CD4-positive, CD25-positive, alpha-beta regulatory T cell (primary cell): Measurements from ENCODE around the gene PLA1A. TPM values are rescaled to one million over a fixed set of nuclear protein-coding genes. Genes with fewer than 3 reads are reported as not detected.

Source experiments
- polyA plus RNA-seq, 4 donors: library from polyadenylated mRNA; unstranded; fragments of 300-500 nt; fragmentation: Illumina TruSeq; gene quantifications; one replicate each; pipeline ENCODE4 v1.2.3, GENCODE V29; 2021
- total RNA-seq: library from RNA; stranded (reverse); gene quantifications from one replicate; pipeline ENCODE4 v1.2.3, GENCODE V29; 2022

PLA1A gene
- total and polyA plus RNA-seq, 5 donors from 2014 or later = 0.18 TPM; not detected in 4

Other genes starting within 250 kb of the PLA1A start
- gene TMEM39A, start 134.3 kb upstream of the PLA1A start, total RNA-seq = 49.7 TPM
- 10 to 100 TPM in 3 of 4 donors, 1 to 10 TPM in 1; 8.5 to 18.0 (median 11.6) TPM for gene TMEM39A, start 134.3 kb upstream of the PLA1A start, polyA plus RNA-seq
- gene POGLUT1, start 128.9 kb upstream of the PLA1A start, total RNA-seq = 31.4 TPM
- 10 to 100 TPM; 31.9 to 43.2 (median 36.5) TPM for gene POGLUT1, start 128.9 kb upstream of the PLA1A start, polyA plus RNA-seq
- 42.1 TPM for gene TIMMDC1, start 99.3 kb upstream of the PLA1A start, total RNA-seq
- 10 to 100 TPM; 65.1 to 88.8 (median 70.4) TPM for gene TIMMDC1, start 99.3 kb upstream of the PLA1A start, polyA plus RNA-seq
- gene CD80, start 38.3 kb upstream of the PLA1A start, total RNA-seq = 24.2 TPM
- 1 to 10 TPM in 3 of 4 donors, under 1 TPM in 1; 0.87 to 2.8 (median 1.9) TPM for gene CD80, start 38.3 kb upstream of the PLA1A start, polyA plus RNA-seq
- 6.6 TPM for gene ADPRH, start 18.4 kb upstream of the PLA1A start, total RNA-seq
- gene ADPRH, start 18.4 kb upstream of the PLA1A start, polyA plus RNA-seq = 10 to 100 TPM in 3 of 4 donors, 1 to 10 TPM in 1; 6.2 to 17.2 (median 14.6) TPM
- gene POPDC2, start 62.7 kb downstream of the PLA1A start, total RNA-seq = 5.5 TPM
- 1 to 10 TPM; 1.9 to 3.2 (median 2.4) TPM for gene POPDC2, start 62.7 kb downstream of the PLA1A start, polyA plus RNA-seq
- gene COX17, start 79.5 kb downstream of the PLA1A start, total RNA-seq = 34.1 TPM
- 100 to 1,000 TPM in 2 of 4 donors, 10 to 100 TPM in 2; 82.1 to 124 (median 97.2) TPM for gene COX17, start 79.5 kb downstream of the PLA1A start, polyA plus RNA-seq
- 0.44 TPM for gene CFAP91, start 105.1 kb downstream of the PLA1A start, total RNA-seq
- under 1 TPM in 1 of 4 donors, not detected in 3; 0.59 TPM for gene CFAP91, start 105.1 kb downstream of the PLA1A start, polyA plus RNA-seq
- 0.20 TPM for gene NR1I2, start 184.2 kb downstream of the PLA1A start, total RNA-seq
- gene NR1I2, start 184.2 kb downstream of the PLA1A start, polyA plus RNA-seq = under 1 TPM in 3 of 4 donors, not detected in 1; 0.06 to 0.72 (median 0.28) TPM